Measurements from ENCODE around the gene ARL14.

ARL14 gene

DNA sequence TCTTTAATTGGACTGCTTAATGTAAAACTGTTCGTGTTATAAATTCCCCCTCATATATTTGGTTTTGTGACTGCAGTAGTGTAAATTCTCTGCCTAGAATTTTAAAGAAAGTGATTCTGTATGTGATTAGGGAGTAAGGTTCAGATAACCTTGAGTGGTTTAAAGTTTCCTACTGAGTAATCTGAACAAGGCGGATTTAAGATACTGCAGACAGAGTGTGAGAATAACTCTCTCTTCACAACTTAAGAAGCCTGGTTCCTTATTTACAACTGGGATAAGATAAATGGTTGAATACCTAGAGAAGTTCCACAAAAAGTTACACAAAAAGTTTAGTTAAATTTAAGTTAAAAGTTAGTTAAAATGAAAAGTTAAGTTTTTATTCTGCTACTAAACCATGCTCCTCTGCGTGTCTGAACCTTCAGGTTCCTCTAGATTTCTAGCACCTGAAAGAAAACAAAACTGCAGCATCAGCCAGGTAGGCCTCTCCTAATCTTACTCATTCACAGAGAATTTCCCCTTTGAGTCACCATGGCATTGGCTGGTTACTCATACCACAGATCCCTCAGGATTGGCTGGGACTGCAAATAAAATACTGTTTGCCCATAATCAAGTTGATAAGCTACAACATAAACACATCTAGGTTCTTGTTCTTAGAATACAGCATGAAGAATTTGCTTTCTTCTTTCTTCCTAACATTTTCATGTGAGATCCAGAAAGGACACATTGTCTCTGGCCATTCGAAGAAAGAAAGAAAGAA is at the start of gene ARL14:
TSS of gene ARL14 (plus strand) at position 614 of the 757 bp plus-strand sequence. CDS start 187 bp downstream, outside the sequence.
- no peak for DNase-seq (ENCODE audit: low read depth)

DNA sequence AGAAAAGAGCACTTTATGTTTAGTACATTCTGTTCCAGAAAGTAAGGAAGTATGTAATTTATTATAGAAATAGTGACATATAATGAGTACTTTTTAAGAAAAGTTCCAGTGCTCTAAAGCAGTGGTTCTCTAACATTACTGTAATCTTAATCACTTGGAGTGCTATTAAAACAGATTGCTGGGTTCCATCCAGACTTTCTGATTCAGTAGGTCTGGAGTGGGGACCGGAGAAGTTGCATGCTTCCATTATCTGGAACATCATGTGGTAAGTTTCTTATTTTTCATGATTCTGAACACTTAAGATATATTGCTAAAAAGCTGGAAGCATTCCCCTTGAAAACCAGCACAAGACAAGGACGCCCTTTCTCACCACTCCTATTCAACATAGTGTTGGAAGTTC is 47.5 kb upstream of the ARL14 start:
- no peak for DNase-seq (ENCODE audit: low read depth)

DNA sequence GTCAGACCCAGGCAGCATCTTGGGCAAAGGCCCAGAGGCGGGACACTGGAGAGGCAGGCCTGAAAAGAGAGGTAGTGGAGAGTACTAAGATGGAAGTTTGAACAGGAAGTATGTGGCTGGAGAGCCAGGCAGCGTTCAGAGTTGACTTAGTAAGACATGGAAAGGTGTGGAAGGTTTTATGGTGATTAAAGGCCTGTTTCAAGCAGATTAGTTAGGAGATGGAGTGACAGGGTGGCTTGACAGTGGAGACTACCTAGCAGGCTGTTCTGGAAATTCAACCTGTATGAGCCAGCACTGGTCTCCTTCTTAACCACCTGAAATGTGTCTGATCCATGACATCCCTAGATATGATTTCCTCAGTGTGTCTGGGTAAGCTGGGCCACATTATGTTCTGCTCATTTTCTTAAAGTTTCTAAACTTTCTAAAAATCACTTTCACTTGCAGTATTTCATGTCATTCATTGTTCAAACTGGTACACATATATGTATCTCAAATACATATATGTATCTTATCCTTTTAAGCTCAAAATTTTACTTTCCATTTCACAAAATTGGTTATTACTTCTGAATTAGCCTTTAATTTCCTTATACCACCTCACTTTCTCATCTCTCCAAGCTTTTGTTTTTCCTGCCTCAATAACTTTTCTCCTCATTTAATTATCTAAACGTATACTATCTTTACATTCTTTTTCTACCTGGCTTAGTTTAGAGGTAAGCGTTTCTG is 43.4 kb upstream of the ARL14 start:
- no peak for DNase-seq (ENCODE audit: low read depth)

DNA sequence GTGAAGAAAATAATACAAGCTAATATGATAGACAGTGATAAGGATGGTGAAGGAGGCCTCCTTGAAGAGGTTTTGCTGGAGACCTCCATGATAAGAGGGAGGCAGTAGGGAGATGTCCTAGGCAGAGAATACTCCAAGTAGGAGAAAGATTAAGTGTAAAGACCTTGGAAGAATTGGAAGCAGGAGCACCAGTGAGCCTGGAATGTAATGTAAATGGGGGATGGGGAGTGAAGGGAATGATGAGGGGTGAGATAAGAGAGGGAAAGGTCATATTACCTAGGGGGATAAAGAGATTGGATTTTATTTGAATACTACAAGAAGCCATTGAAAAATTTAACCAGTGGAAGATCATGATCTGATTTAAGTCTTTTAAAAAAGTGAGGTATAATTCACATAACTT is 41.7 kb upstream of the ARL14 start:
- no peak for DNase-seq (ENCODE audit: low read depth)

DNA sequence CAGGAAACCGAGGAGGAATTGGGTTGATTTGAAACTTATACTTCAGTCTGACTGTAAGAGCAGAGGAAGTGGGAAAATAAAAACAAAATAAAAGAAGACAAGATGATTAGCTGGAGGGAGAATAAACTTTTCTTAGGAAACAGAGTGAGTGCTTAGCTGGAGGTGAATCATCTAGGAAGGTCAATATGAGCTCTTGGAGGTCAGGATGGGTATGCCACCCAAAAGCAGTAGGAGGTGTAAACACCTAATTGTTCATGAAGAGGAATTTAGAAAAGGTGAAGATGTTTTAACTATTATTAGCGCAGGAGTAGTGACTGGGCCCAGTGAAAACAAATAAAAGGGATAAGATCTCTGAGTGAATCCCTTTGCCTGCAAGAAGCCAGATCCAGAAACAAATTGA is 39.9 kb upstream of the ARL14 start:
- DNase-seq (ENCODE audit: low read depth) = no peak

DNA sequence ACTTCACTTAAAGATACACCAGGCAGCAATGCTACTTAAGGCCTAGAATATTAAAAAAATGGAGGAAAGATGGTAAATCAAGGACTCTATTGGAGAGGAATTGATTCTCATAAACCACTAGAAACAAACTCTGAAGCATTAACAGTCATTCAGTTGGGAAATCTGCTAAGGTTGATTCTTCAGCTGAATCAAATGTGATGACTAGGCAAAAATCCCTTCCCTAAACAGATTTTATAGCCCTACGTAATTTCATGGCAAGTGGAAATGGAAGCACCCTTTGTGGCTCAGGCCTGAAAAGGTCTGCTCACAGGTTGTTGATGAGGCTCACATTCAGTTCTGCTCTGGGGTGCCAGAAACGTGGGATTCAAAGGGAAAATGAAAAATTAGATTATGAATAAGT is 38.8 kb upstream of the ARL14 start:
- no peak for DNase-seq (ENCODE audit: low read depth)

DNA sequence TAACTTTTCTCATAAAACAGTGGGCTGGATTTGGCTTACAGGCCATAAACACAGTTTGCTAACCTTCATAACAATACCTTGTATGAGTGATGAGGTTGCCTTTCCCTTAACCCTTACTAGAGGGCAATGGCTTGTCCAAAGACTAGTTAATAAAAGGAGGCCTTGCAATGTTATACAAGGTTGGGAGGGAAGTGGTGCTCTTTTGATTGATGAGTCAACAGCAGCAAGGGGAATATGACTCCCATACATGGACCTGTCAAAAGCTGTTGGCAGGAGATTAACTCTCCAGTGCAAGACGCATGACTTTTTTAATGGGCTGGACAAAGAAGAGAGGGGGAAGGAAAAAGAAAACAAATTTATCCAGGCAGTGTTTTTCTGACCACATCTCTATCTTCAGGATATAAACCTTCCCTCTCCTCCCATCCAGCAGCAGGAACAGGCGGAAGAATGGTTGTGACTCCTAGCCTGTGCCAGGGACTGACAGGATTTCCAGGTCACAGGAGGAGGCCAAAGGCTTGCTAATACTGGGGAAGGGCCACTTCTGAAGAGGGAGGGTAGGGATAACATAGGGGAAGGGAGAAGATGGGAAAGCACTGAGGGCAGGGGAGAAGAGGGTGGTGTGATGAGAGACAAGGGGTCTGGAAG is 35.2 kb upstream of the ARL14 start:
- no peak for DNase-seq (ENCODE audit: low read depth)

DNA sequence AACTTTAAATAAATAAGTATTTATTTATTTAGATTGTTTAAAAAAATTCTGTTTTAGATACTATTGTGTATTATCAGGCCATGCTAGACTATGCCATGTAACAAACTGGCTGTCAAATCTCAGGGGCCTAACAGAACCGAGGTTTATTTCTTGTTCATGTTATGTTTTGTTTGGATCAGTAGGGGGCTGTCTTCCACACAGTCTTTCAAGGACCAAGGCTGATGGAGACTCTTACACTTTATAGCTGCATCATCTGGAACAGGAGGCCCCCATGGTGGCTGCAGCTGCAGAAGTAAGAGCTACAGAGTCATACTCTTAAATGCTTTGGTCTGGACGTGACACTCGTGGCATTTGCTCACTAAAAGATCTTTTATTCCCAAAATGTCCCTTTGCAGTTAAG is 33.0 kb upstream of the ARL14 start:
- no peak for DNase-seq (ENCODE audit: low read depth)

DNA sequence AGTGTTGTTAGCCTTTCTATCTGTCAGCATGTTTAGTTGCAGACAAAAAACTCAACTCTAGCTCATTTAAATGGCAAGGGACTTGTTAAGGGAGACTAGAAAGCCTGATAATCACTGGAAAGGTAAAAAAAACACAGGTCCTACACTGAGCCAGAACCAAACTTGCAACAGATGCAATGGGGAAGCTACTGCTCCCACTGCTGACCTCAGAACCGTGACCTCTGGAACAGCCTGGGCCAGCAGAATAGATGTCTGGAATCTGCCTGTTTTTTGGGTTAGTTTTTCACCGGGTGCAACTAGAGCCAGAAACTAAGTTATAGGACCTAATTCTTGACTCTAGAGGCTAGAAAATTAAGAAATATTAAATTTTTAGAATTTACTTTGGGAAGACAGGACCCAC is 32.5 kb upstream of the ARL14 start:
- DNase-seq (ENCODE audit: low read depth) = no peak

DNA sequence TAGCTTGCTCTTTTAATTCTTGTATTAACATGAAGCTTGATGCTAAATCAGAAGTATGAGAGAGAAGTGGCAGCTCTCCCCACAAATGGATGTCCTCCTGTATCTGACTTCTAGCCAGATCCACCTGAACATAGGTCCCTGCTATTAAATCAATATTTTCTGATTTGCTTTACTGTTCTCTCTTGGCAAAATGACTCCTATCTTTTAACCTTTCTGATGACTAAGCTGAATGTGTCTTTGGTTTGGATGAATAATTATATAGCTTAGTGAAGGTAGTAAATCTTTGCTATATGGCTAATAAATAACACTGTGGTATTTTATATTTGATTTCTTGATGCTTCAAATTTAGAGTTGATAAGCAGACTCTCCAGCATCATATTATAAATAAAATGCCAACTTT is 28.3 kb upstream of the ARL14 start:
- DNase-seq (ENCODE audit: low read depth) = no peak

DNA sequence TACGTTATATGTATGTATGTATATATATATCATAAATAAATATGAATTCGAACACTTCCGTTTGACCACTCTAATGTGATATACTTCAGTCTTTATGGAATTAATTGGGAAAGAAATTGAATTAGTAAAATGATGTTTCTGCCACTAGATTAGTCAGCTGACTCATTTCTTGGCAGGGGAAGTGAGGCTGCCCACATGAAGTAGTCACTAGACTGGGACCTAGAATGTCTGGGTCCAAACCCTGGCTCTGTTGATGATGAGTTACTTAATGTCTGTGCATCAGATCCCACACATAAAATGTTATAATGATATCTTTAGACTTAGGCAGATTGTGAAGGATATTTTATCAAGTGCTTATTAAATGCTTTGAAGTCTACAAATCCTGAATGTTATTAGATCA is 27.4 kb upstream of the ARL14 start:
- no peak for DNase-seq (ENCODE audit: low read depth)

DNA sequence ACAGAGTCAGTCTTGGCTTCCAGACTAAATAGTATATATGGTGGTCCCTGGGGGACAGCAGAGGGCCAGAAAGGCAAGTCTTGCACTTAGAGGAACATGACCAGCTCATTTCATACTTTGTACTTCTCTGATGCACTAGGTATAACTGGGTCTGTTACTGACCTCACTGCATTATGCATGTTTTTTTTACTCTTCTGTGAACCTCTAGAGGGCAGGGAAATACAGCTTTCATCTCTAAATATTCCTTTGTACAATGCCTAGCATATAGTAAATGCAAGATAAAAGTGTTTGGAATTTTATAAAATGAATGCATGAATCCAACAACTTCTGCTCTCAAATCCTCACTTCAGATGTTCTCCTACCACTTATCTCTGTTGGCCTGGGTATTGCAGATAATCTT is 23.4 kb upstream of the ARL14 start:
- no peak for DNase-seq (ENCODE audit: low read depth)

DNA sequence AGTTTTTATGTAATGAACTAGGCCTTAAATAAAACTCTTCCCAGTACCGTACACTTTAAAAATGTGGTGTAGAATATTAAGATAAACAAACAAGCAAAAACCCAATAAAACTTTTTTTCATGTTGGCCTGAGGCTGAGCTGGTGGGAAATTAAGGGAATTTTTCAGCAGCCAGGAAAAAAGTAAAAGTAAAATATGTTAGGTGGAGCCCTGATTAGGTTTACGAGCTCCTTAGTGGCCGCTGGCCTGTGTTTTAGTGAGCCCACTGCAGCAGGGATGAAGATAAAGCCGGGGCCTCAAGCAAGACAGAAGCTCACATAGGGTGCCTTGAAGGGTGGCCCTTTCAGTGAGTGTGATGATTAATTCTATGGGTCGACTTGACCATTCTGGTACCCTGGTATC is 16.1 kb upstream of the ARL14 start:
- no peak for DNase-seq (ENCODE audit: low read depth)

DNA sequence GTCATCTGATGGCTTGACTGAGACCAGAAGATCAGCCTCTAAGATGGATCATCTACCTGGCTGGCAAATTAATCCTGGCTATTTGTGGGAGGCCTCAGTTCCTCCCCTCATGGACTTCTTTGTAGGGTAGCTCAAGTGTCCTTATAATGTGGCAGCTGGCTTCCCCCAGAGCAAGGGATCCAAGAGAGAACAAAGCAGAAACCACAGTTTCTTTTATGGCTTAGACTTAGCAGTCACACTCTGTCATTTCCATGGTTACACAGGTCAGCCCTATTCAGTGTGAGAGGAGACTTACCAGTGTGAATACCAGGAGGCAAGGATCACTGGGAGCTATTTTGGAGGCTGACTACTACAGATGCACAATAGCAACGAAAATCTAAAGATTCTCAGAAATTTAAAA is 15.3 kb upstream of the ARL14 start:
- DNase-seq (ENCODE audit: low read depth) = no peak

DNA sequence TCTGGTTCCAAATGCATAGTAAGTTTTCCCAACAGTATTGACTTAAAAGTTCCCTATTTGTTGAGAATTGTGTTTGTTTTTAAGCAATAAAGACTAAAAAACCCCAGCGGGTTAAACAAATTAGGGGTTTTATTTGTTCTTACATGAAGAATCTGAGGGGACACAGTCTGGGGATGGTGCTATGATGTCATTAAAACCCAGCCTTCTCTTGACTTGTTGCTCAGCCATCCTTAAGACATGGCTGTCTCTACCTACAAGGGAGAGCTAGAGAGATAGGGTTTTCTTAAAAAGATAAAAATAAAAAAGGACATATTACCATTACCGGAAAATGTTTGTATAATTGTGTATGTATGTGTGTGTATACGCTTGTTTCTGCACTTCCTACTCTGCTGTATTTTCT is 11.7 kb upstream of the ARL14 start:
- no peak for DNase-seq (ENCODE audit: low read depth)

DNA sequence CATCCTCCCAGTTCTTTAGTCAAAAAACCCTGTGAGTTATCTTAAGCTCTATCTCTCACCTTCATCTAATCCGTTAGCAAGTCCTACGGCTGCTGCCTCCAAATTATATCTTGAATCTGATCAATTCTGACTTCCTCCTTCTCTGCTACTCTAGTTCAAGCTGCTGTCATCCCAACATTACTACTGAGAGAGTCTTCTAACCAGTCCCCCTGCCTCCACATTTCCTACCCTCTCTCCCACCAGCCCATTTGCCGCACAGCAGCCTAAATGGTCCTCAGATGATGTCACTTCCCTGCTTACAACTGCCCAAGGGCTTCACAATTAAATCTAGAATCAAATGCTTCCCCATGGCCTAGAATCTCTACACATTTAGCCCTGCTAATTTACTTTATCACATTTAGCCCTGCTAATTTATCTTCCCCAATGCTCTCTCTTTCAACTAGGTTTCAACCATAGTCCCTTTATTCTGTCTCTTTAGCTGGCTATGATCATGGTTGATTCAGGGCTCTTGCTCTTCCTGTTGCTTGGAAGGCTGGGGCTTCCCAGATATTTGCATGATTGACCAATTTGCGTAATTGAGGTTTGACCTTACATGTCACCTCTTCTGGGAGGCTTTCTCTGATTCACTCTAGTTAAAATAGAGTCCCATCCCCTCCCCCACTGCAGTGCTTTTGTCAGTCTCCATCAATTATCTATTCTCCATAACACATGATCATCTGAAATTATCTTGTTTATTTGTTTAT is 11.0 kb upstream of the ARL14 start:
- DNase-seq (ENCODE audit: low read depth) = no peak

DNA sequence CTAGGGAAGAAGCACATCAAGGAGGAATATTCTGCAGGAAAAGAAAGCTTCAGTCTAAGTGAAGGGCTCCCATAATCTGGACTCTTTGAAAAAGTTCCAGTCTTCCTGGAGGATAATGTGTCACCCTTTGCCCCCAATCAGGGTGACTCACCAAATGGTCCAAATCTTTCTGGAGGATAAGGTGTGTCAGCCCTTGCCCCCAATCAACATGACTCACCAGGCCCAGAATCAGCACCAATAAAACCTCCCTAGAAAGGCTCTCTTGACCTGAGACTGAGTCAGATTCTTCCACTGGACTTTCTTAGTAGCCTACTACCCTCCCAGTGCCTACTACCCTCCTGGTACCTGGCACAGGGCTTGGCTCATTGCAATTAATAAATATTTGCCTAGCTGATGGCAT is 9.5 kb upstream of the ARL14 start:
- DNase-seq (ENCODE audit: low read depth) = no peak

DNA sequence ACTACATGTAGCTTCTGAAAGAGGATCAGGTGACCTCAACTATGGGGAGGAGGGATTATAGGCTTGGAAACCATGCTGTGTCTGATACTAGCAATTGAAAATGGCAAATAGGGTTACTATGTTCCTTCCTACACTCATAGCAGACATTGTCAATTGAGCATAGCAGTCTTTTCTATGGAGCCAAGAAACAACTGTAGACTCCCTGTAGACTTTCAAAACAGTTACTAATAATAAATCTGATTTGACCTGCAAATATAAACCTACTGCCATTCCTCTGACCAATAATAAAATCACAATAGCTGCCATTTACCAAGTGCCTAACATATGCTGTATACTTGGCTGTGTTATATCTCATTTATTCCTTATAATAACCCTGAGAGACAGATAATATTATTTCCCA is 8.5 kb upstream of the ARL14 start:
- no peak for DNase-seq (ENCODE audit: low read depth)

DNA sequence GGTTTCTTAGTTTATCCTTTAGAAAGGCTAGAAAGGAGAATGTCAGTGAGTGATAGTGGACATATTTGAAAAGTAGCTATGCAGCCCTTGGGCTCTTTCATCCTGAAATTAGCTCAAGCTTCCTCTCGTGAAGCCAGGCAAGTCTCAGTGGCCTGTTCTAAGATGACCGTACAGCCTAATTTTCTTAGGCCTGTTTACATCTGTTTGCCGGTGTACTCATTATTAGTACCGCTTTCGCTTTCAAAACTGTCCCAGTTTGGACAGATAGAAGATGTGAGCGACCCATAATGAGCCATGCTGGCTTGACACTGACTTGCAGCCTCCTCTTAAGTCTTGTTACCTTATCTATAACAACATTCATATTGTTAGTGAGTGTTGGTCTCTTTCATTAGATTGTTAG is 5.7 kb upstream of the ARL14 start:
- DNase-seq (ENCODE audit: low read depth) = no peak

DNA sequence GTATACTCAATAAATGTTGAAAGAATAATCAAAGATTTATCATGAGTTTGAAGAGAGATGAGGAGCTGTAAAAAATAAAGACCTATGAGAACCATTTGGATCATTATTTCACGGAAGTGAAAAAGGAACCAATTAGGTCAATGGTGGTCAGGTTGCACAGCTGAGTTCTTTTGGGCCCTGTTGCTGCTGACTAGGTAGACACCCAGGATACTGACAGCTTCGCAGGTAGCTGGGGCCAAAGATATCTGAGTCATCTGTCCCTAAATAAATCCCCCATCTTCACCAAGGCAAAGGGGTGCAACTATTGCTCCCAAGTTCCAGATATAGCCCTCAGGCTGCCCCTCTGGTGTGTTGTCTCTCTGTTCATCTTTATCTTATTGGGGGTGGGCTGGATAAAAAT is 5.0 kb upstream of the ARL14 start:
- DNase-seq (ENCODE audit: low read depth) = no peak

DNA sequence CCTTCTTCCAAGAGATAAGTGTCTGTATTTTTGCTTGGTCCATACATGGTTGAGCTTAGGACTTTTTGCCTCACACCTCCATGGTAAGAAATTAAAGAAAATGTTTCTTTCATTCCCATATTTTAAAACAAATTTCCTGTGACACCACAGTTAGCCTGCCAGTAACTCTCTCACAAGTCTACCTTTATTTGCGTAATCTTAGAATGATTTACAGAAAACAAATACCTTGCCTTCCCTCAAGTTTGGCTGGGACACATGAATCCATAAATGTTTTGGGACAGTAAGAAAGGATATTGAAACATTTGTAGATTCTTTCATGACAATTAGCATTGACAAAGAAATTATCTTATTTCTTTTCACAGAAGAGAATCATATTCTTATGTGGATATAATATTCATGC is 3.8 kb upstream of the ARL14 start:
- DNase-seq (ENCODE audit: low read depth) = no peak

DNA sequence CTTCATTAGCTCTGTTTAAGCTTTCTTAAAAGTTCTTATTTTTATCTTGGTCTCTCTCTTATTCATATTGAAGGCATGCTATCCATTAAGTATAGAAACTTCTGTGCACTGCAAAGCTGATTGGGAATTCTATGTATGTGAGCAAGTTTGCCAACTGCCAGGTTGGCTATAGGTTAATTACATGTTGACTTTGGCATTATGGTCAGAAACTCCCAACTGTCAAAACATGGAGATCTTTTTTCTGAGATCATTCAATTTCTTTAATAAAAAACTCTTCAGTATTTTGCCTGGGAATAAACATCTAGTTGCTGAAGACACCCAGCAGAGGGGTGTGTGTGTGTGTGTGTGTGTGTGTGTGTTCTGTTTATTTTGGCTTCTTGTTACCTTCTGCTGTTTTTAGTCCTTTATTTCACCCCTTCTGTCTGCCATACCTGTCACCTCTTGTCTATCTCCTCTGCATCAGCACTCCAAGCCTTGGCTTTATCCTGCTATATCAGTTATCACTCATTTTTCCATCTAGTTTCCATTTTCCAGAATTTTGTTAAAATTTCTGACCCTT is 1.3 kb upstream of the ARL14 start:
- no peak for DNase-seq (ENCODE audit: low read depth)
